Lung (tissue), 12 donors: ENCODE results near the gene IL2RG. TPM values are rescaled to one million over a fixed set of nuclear protein-coding genes. Genes with fewer than 3 reads are reported as not detected.

Experiments used
- ATAC-seq: fragments of 200-7000 bp; cut with Tn5 transposase; one replicate; pipeline ENCODE4 v1.9.1; 2020; ENCODE audit warnings: moderate number of reproducible peaks; ENCODE audit not compliant: insufficient read depth, low FRiP score
- DNase-seq, 3 donors: peaks; one replicate each; pipeline ENCODE4 v3.0.0-alpha.2; 2013 to 2017
- H3K27ac ChIP-seq, 2 donors: one replicate each; pipeline ENCODE4 v1.5.1; 2013; ENCODE audit warnings: mild to moderate bottlenecking in 2 of 2, moderate library complexity in 2 of 2, control low read depth in 1 of 2, inconsistent platforms in 1 of 2, low read depth in 1 of 2, low read length in 1 of 2
- H3K27me3 ChIP-seq, 3 donors: one replicate each; pipeline ENCODE4 v1.5.1; 2013; ENCODE audit warnings: low read length in 2 of 3; ENCODE audit not compliant: control insufficient read depth in 3 of 3, insufficient read depth in 3 of 3
- H3K36me3 ChIP-seq, 4 donors: one replicate each; pipeline ENCODE4 v1.5.1; 2013; ENCODE audit warnings: low read length in 4 of 4, mild to moderate bottlenecking in 1 of 4, moderate library complexity in 1 of 4; ENCODE audit not compliant: control insufficient read depth in 4 of 4, insufficient read depth in 4 of 4
- H3K4me1 ChIP-seq, 5 donors: one replicate each; pipeline ENCODE4 v1.5.1; 2013; ENCODE audit warnings: low read length in 5 of 5, mild to moderate bottlenecking in 2 of 5, moderate library complexity in 1 of 5; ENCODE audit not compliant: control insufficient read depth in 5 of 5, insufficient read depth in 5 of 5
- H3K4me3 ChIP-seq: one replicate; pipeline ENCODE4 v1.5.1; 2013; ENCODE audit warnings: mild to moderate bottlenecking, control low read depth, moderate library complexity
- H3K9ac ChIP-seq, 2 donors: one replicate each; pipeline ENCODE4 v1.5.1; 2013; ENCODE audit warnings: low read length in 2 of 2, control low read depth in 1 of 2; ENCODE audit not compliant: insufficient read depth in 1 of 2
- H3K9me3 ChIP-seq, 4 donors: one replicate each; pipeline ENCODE4 v1.5.1; 2013; ENCODE audit warnings: low read length in 3 of 4, mild to moderate bottlenecking in 1 of 4, moderate library complexity in 1 of 4; ENCODE audit not compliant: control insufficient read depth in 4 of 4, insufficient read depth in 3 of 4
- WGBS, 2 donors: extraction: QIAGEN DNeasy Blood & Tissue Kit; methylation state at CpG; one replicate each; pipeline ENCODE4 v1.1.7; 2013; 5-methylcytosine and 5-hydroxymethylcytosine counted together
- polyA plus RNA-seq, 2 donors: library from polyadenylated mRNA; stranded (reverse); fragments of 200-250 nt; gene quantifications; one replicate each; pipeline ENCODE4 v1.2.1, GENCODE V29; 2013
- total RNA-seq, 2 donors: library from RNA; depleted of rRNA in 1 of 2; stranded (reverse); fragments of >200 nt in 1 of 2; gene quantifications; one replicate each; pipeline ENCODE4 v1.2.1, GENCODE V29; 2014 to 2021
- TF ChIP-seq, protein P1 (sequence below): IDR thresholded peaks from 2 replicates; pipeline ENCODE4 v1.5.1; 2012; ENCODE audit warnings: mild to moderate bottlenecking; ENCODE audit errors: control extremely low read depth, extremely low read depth
- donor health status: control.
- donor health status: control.
- donor health status: Bipolar disorder and iron deficiency.
- donor health status: healthy.
- donor health status: DM: yes; HTN: yes; CAD: no.

Gene IL2RG
- total and polyA plus RNA-seq, 4 donors: 13.5 to 136 (median 19.9) TPM

DNA sequence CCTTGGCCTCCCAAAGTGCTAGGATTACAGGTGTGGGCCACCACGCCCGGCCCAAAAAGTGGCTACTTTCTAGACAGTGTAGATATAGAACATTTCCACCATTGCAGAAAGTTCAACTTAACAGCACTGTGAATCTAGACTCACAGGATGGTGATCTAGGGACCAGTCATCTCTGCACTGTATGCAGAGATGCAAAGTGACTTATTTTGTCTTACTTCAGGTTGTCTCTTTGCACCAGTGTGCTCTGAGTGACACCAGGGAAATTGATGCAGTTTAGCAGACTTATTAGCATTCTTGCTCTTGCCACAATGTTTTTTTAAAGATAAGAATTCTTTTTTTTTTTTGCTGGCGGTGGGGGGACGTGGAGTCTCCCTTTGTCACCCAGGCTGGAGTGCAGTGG, 28.6 kb downstream of the IL2RG start:
- 83 to 84% methylated on average over 4 of the region's 4 CpGs for WGBS, 2 donors
- Histone ChIP-seq H3K9me3 (no peaks in the 10 kb centered on the region), H3K9ac (no peak overlapping the region), H3K4me1 (no peaks in the 10 kb centered on the region), H3K27me3 (no peaks in the 10 kb centered on the region), H3K4me3 (no peak overlapping the region), H3K27ac (no peak overlapping the region), H3K36me3 (no peaks in the 10 kb centered on the region)
- ATAC-seq: no peak
- DNase-seq: no peak
- TF ChIP-seq, protein P1, sequence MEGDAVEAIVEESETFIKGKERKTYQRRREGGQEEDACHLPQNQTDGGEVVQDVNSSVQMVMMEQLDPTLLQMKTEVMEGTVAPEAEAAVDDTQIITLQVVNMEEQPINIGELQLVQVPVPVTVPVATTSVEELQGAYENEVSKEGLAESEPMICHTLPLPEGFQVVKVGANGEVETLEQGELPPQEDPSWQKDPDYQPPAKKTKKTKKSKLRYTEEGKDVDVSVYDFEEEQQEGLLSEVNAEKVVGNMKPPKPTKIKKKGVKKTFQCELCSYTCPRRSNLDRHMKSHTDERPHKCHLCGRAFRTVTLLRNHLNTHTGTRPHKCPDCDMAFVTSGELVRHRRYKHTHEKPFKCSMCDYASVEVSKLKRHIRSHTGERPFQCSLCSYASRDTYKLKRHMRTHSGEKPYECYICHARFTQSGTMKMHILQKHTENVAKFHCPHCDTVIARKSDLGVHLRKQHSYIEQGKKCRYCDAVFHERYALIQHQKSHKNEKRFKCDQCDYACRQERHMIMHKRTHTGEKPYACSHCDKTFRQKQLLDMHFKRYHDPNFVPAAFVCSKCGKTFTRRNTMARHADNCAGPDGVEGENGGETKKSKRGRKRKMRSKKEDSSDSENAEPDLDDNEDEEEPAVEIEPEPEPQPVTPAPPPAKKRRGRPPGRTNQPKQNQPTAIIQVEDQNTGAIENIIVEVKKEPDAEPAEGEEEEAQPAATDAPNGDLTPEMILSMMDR: no peak

DNA sequence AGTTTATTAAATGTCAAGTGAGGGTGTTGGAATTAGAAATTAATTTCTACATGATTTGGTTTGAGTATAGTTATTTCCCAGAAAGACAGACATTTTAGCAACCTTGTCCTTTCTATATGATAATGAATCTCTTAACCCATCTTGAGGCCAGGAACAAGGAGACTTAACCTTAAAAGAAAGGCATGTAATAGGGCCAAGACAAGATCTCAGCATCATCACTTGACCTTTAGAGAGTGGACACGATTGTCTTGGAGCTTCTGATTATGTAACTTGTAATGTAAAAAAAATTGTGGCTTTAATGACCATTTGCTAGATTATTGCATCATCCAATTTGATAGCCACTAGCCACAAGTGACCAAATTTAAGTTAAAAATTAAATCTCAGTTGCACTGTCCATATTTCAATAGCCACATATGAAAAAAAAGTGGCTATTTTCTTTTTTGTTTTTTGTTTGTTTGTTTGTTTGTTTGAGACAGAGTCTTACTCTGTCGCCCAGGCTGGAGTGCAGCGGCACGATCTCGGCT, 29.2 kb downstream of the IL2RG start:
- DNase-seq: no peak
- Histone ChIP-seq H3K27ac (no peak overlapping the region), H3K9ac (no peak overlapping the region), H3K9me3 (no peaks in the 10 kb centered on the region), H3K27me3 (no peaks in the 10 kb centered on the region), H3K36me3 (no peaks in the 10 kb centered on the region), H3K4me3 (no peak overlapping the region), H3K4me1 (no peaks in the 10 kb centered on the region)
- 77 to 88% methylated on average over 5 of the region's 5 CpGs for WGBS, 2 donors
- no peak for ATAC-seq
- TF ChIP-seq, protein P1: no peak

DNA sequence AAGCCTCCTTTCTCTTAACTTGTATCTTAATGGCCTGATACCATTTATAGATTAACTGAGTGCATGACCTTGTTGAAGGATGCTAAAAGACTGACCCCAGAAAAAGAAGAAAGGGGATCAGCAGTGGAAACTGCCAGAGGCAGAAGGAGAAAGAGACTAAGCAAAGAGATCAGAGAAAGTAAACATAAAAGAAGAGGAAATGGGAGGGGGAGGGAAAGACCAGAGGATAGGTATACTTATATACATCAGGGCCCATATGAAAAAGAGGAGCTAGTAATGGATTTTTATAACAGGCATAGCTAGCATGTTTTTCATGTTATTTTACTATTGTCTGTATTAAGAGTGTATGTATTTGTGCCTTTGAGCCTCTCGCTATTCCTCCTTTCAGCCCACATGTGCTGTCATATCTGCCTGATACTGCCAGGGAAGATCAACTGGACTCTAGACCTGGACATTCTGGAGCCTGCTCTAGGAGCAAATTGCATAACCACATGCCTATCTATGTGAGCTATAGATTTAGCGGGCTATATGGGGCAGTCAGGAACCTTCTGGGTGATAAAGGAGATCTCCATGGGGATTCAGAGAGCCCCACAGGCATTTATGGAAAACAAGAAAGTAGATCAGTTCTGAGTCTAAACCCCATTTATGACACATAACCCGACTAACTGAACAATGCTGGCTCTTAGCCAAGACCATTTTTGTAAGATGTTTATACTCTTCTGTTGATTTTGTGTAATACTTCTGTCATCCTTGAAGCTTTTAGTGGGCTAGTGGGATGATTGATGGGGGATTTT, 29.9 kb downstream of the IL2RG start:
- Histone ChIP-seq H3K9me3 (no peaks in the 10 kb centered on the region), H3K36me3 (no peaks in the 10 kb centered on the region), H3K4me1 (no peaks in the 10 kb centered on the region), H3K4me3 (no peak overlapping the region), H3K9ac (no peak overlapping the region), H3K27me3 (no peaks in the 10 kb centered on the region), H3K27ac (no peak overlapping the region)
- WGBS, 2 donors: 53 to 64% methylated on average over 3 of the region's 3 CpGs
- TF ChIP-seq, protein P1: no peak
- DNase-seq (peak in 1 of 3 donors; percentile 40), ATAC-seq (no peak)
